GM12878 (cell line): ENCODE data around the gene PYGO2. TPM values are rescaled to one million over a fixed set of nuclear protein-coding genes. Genes with fewer than 3 reads are reported as not detected.

Source experiments
- ATAC-seq: fragments of 200-7000 bp; cut with Tn5 transposase; 3 replicates; pipeline ENCODE4 v1.9.1; 2020; ENCODE audit warnings: mild to moderate bottlenecking, moderate library complexity
- BruUV-seq: library from RNA; stranded (reverse); fragments of 400-500 nt; replicated peaks from 2 replicates; lab custom pipeline; 2021; lab: Mats Ljungman, UMichigan
- CTCF ChIA-PET: fragments of 300-600 bp; sonication (Branson Sonifier 250); formaldehyde crosslinking; extraction: SDS; loops from one replicate; lab custom pipeline; 2021; ENCODE audit warnings: inconsistent platforms; lab: Yijun Ruan, JAX
- POLR2A ChIA-PET: fragments of 350-600 bp; formaldehyde crosslinking; extraction: SDS; loops from one replicate; lab custom pipeline; 2021; ENCODE audit warnings: inconsistent platforms; lab: Charles Lee
- RAD21 ChIA-PET: fragments of 300-600 bp; sonication (Branson Sonifier 250); formaldehyde crosslinking; loops from one replicate; lab custom pipeline; 2023; ENCODE audit warnings: antibody characterized with exemption; ENCODE audit not compliant: unreplicated experiment; lab: Charles Lee
- SMC1A ChIA-PET: fragments of 300-600 bp; sonication (Branson Sonifier 250); formaldehyde crosslinking; loops from one replicate; lab custom pipeline; 2023; ENCODE audit not compliant: unreplicated experiment, uncharacterized antibody; lab: Charles Lee
- DNase-seq: peaks from one replicate; pipeline ENCODE4 v3.0.0-alpha.2; 2011; ENCODE audit warnings: low read depth, low spot score
- FAIRE-seq: peaks from 3 replicates; lab custom pipeline; 2011; peaks lifted over from hg19 to GRCh38; lab: Jason Lieb, UNC
- H2AFZ ChIP-seq: 2 replicates; pipeline ENCODE4 v1.6.0; 2011; ENCODE audit warnings: low read depth, low read length, control low read depth; ENCODE audit not compliant: control insufficient read depth
- H3K27ac ChIP-seq: 2 replicates; pipeline ENCODE4 v1.5.1; 2011; ENCODE audit warnings: control low read depth; ENCODE audit not compliant: control insufficient read depth, insufficient read depth
- H3K27me3 ChIP-seq, 2 experiments: replicated peaks in 1 of 2; 2 replicates each; pipeline versions ENCODE4 v1.6.0 to v1.6.1; 2011; ENCODE audit warnings: low read length in 1 of 2; ENCODE audit not compliant: control insufficient read depth in 2 of 2, insufficient read depth in 2 of 2
- H3K36me3 ChIP-seq, 2 experiments: 2 replicates each; pipeline ENCODE4 v1.5.1; 2011; ENCODE audit warnings: low read length in 1 of 2; ENCODE audit not compliant: control insufficient read depth in 2 of 2, insufficient read depth in 2 of 2
- H3K4me1 ChIP-seq: 2 replicates; pipeline ENCODE4 v1.6.1; 2011; ENCODE audit warnings: mild to moderate bottlenecking, low read length, moderate library complexity, mixed read lengths; ENCODE audit not compliant: control insufficient read depth, insufficient read depth
- H3K4me2 ChIP-seq: 2 replicates; pipeline ENCODE4 v1.6.0; 2011; ENCODE audit warnings: control low read depth; ENCODE audit not compliant: control insufficient read depth, insufficient read depth
- H3K4me3 ChIP-seq: fragments of 200-600 bp; sonication (generic); 2 replicates; pipeline ENCODE4 v1.5.1; 2016
- H3K79me2 ChIP-seq: 2 replicates; pipeline ENCODE4 v1.6.0; 2011; ENCODE audit warnings: low read length; ENCODE audit not compliant: control insufficient read depth, insufficient read depth
- H3K9ac ChIP-seq: 2 replicates; pipeline ENCODE4 v1.8.0; 2011; ENCODE audit warnings: low read length, control low read depth, mixed read lengths; ENCODE audit not compliant: control insufficient read depth, insufficient read depth
- H3K9me3 ChIP-seq: replicated peaks from 3 replicates; pipeline ENCODE4 v1.5.1; 2011; ENCODE audit warnings: mild to moderate bottlenecking, low read length; ENCODE audit not compliant: control insufficient read depth, insufficient read depth
- H4K20me1 ChIP-seq: 2 replicates; pipeline ENCODE4 v1.6.0; 2011; ENCODE audit not compliant: control insufficient read depth, insufficient read depth
- CBX5 ChIP-seq: sonication (generic); IDR thresholded peaks from 2 replicates; pipeline ENCODE4 v1.6.1; 2016; ENCODE audit warnings: low read depth, moderate library complexity, mild to moderate bottlenecking, inconsistent platforms
- EP300 ChIP-seq, 2 experiments: fragments of 150-350 bp in 1 of 2; IDR thresholded peaks; 2 replicates each; pipeline ENCODE4 v1.6.1; 2011 to 2012; ENCODE audit warnings: low read depth in 2 of 2, low read length in 2 of 2, borderline replicate concordance in 1 of 2, improper control_type of control experiment in 1 of 2, inconsistent platforms in 1 of 2; ENCODE audit not compliant: control insufficient read depth in 1 of 2
- NFXL1 ChIP-seq: fragments of 450-650 bp; IDR thresholded peaks from 2 replicates; pipeline ENCODE4 v1.6.1; 2017; ENCODE audit warnings: antibody characterized with exemption, mild to moderate bottlenecking, borderline replicate concordance
- NFYB ChIP-seq: IDR thresholded peaks from 2 replicates; pipeline ENCODE4 v1.6.1; 2011; ENCODE audit warnings: low read depth, mild to moderate bottlenecking, low read length, improper control_type of control experiment, moderate library complexity; ENCODE audit not compliant: insufficient read depth
- POLR2A ChIP-seq: IDR thresholded peaks from 2 replicates; pipeline ENCODE4 v1.6.1; 2011; ENCODE audit warnings: low read depth, mild to moderate bottlenecking, low read length
- WGBS: methylation state at CpG from one replicate; pipeline ENCODE4 v1.1.6; 2016; ENCODE audit warnings: low lambda C conversion rate; ENCODE audit not compliant: insufficient replicate concordance, insufficient coverage; ENCODE audit errors: missing lambda C conversion rate; 5-methylcytosine and 5-hydroxymethylcytosine counted together
- in situ Hi-C: fragments of 300-500 bp; cut with MboI; formaldehyde crosslinking; loops from 9 replicates; pipeline ENCODE4 v1.14.3; 2018; ENCODE audit warnings: mixed read lengths
- intact Hi-C: fragments of 100-400 bp; cut with micrococcal nuclease; formaldehyde crosslinking; loops from one replicate; pipeline ENCODE4 v1.14.2; 2022; ENCODE audit not compliant: unreplicated experiment
- polyA plus RNA-seq, 11 experiments: library from polyadenylated mRNA; depleted of rRNA in 4 of 11; unstranded in 6 of 11; stranded (reverse) in 5 of 11; fragments of >200 nt; fragmentation: Nextera tagmentation in 4 of 11; fragmentation: Illumina TruSeq in 1 of 11; extraction: Ambion mirVana in 4 of 11; extraction: Trizol in 1 of 11; gene quantifications; 1 replicate in 1 of 11; 2 replicates in 10 of 11; pipeline versions ENCODE4 v1.2.1 to v1.2.3, GENCODE V29; 2011 to 2016; ENCODE audit warnings: inconsistent platforms in 2 of 11, missing spikeins in 2 of 11, low read depth in 1 of 11
- total RNA-seq, 4 experiments: library from RNA; depleted of rRNA in 3 of 4; stranded (reverse); fragments of >200 nt in 3 of 4; fragmentation: Illumina TruSeq in 1 of 4; extraction: Trizol in 1 of 4; gene quantifications; 2 replicates each; pipeline versions ENCODE4 v1.2.1 to v1.2.3, GENCODE V29; 2013 to 2021

Gene PYGO2
- total and polyA plus RNA-seq, 10 of the 15 experiments (the other 5 are each of a cell fraction or from before 2014, with no cell fraction given): 8.1 to 33.8 (median 23.5) TPM

GRCh38 chr1:154994269-154994587 is 32.6 kb upstream of the PYGO2 start:
- H3K27me3 ChIP-seq: no peaks in the 10 kb centered on the region
- H3K9ac ChIP-seq: no peak overlapping the region
- H3K36me3 ChIP-seq: peaks cover 2 to 3% of the 10 kb centered on the region in 2 experiments; a peak in 2 of 4 replicates
- BruUV-seq: no TSS peak
- in situ Hi-C loops: no loop called here
- no peak for DNase-seq
- POLR2A ChIA-PET: interaction anchor here (0.9 to 3.4 kb wide), 3 partner anchors 10 to 20 kb away, joined by 4 to 13 read pairs (median 8); partner anchors contain the start of genes CKS1B and FLAD1
- H4K20me1 ChIP-seq: no peaks in the 10 kb centered on the region
- no peak overlapping the region for H3K4me3 ChIP-seq
- no peak for TF ChIP-seq POLR2A
- no peak for TF ChIP-seq CBX5
- TF ChIP-seq NFXL1: no peak
- TF ChIP-seq NFYB: no peak
- no peak for TF ChIP-seq EP300 (IDR thresholded peaks at IDR 0.05; ENCODE audit: borderline replicate concordance in 1 of 2, control insufficient read depth in 1 of 2, low read depth in 2 of 2, low read length in 2 of 2)
- TF ChIP-seq, all 136 proteins: peak for 0
- peaks cover 12% of the 10 kb centered on the region for H3K4me1 ChIP-seq
- peaks cover 2% of the 10 kb centered on the region; the same call in 1 of the 2 replicates for H3K79me2 ChIP-seq
- no peak overlapping the region for H2AFZ ChIP-seq
- RAD21 ChIA-PET: interaction anchor here (0.9 to 1.5 kb wide), 2 partner anchors 10 to 23 kb away, joined by 3 to 9 read pairs; partner anchors contain the start of gene FLAD1
- FAIRE-seq (no peak), ATAC-seq (no peak)
- H3K4me2 ChIP-seq: no peak overlapping the region
- no peaks in the 10 kb centered on the region for H3K9me3 ChIP-seq
- H3K27ac ChIP-seq: no peak overlapping the region
- intact Hi-C loops: no loop called here
- CTCF ChIA-PET: interaction anchor here (1.1 to 11.0 kb wide), 9 partner anchors 16 to 102 kb away, joined by 3 to 226 read pairs (median 6); partner anchors contain the start of genes CKS1B, FLAD1, PBXIP1 and PYGO2
- WGBS: 42% methylated on average over 1 of the region's 1 CpG
- SMC1A ChIA-PET: interaction anchor here (0.5 to 8.1 kb wide), 6 partner anchors 11 to 513 kb away, joined by 3 to 69 read pairs (median 4); partner anchors contain the start of gene FLAD1
